Stimulated activated CD4-positive, alpha-beta T cell treated with anti-CD3 and anti-CD28 coated beads, TNF-alpha, amount 100 ng/mL, for 24 hours (primary cell): Measurements from ENCODE around the gene SEPSECS.

Experiments
- DNase-seq, 3 experiments: peaks; one replicate each; pipeline ENCODE4 v3.0.0-alpha.2; 2020; ENCODE audit warnings: low read depth in 3 of 3

Gene SEPSECS

GRCh38 chr4:25159837-25160713 lies at the start of gene SEPSECS:
TSS of gene SEPSECS (minus strand) at chr4:25160449. CDS start at chr4:25160369, 80 bp downstream.
- DNase-seq, result peak; percentile 86 to 94 (median 92)

- DNase-seq, result no peak
Observed at GRCh38 chr4:25209702-25210101, 49.5 kb upstream of the SEPSECS start.

GRCh38 chr4:25207997-25208396 lies 47.7 kb upstream of the SEPSECS start:
- DNase-seq, result no peak

DNA sequence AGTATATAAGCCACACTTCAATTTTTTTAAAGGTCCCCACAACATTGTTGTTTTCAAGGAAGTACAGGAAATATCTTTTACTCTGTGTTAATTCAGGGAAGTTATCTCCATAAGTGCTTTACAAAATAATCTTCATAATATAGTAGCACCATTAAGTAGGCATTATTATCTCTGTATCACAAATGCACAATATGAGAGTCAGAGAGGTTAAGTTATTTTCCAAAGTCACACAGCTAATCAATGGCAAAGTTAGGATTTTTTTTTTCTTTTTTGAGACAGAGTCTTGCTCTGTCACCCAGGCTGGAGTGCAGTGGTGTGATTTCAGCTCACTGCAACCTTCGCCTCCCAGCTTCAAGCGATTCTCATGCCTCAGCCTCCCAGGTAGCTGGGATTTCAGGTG lies 38.5 kb upstream of the SEPSECS start:
- DNase-seq, result no peak

DNA sequence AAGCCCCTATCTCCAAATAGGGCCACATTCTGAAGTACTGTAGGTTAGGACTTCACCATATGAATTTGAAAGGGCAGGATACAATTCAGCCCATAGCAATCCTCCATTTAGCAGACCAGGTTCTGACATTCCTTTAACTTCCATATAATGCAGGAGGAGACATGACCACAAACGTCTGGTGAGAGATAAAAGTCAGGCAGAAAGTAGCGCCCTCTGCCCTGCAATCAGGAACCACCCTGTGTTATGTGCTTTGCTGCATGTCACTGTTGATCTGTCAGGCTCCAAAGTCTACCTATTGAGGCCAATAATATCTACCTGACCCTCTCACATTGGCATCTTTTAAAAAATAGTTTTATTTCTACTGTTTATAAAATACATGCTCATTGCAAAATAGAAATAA lies 30.2 kb upstream of the SEPSECS start:
- DNase-seq, result no peak

DNA sequence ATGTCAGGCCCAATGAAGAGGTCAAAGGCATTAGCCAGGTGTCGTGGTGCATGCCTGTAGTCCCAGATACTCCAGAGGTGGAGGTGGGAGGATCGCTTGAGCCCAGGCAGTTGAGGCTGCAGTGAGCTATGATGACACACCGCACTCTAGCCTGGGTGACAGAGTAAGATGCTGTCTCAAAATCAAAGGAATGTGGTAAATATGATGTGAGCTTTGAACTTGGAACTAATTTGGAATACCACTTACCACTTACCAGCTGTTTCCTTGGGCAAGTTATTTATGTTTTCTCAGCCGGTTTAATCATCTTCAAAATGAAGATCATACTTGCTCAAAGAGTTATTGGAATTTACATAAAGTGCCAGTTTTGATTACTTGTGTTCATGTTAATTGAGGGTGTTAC lies 23.8 kb upstream of the SEPSECS start:
- DNase-seq, result no peak

DNA sequence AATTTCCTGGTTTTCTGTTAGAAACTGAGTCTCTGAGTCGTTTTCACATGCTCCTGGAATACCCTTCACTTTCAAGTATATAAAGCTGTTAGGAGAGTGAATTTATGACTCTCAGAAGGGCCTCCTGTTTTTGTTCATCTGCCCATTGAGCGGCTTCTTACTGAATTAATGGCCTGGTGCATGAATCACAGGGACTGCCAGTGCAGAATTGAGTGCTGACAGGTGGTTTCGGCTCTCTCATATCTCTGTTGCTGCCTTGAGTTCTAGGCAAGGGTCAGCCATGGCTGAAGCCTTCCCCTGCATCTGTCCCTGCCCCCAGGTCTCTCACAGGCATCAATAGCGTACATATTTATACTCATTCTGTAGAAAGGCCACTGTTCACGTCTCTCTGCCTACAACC lies 22.7 kb upstream of the SEPSECS start:
- no peak for DNase-seq

DNA sequence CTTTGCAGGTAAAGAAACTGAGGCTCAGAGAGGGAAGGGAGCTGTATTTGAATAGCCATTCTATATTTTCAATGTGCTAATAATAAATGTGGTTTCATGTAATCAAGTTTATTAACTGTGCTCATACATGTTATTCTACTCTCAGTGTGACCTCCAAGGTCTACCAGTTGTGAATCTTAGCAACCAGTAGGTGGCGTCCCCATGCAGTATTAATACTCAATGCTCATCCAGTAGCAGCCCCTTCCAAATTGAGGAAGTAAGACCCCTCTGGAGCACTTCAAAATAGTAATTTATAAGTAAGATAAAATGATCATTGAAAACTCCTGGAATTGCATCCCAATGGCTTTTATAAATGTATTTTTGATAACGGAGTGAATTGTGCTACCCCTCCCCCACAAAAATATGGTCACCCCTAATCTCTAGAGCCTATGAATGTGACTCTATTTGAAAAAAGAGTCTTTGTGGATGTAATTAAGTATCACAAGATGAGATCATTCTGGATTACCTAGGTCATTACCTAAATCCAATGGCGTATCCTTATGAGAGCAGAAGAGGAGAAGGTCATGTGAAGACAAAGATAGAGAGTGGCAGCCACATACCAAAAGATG lies 20.4 kb upstream of the SEPSECS start:
- peak in 1 of 3 experiments; percentile 16 for DNase-seq

- no peak for DNase-seq
Observed at GRCh38 chr4:25178838-25179261, 18.6 kb upstream of the SEPSECS start.

DNA sequence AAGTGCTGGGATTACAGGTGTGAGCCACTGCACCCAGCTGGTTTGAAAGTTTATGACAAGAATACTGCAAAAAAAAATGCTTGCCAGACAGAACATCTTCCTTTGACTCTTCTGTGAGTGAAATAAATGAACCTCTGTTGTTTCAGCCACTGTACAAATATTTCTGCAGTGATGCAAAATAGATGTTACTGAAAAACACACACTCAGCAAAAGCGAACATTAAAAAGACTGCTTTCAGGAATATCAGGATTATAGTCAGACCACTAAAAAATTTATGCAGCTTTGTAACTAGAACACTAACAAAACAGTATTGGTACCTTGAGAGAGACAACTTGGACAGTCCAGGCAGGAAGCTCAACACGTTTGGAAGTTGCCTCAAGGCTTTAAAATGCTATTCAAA lies 16.9 kb upstream of the SEPSECS start:
- no peak for DNase-seq

GRCh38 chr4:25174674-25175073 lies 14.4 kb upstream of the SEPSECS start:
- DNase-seq, result no peak

DNA sequence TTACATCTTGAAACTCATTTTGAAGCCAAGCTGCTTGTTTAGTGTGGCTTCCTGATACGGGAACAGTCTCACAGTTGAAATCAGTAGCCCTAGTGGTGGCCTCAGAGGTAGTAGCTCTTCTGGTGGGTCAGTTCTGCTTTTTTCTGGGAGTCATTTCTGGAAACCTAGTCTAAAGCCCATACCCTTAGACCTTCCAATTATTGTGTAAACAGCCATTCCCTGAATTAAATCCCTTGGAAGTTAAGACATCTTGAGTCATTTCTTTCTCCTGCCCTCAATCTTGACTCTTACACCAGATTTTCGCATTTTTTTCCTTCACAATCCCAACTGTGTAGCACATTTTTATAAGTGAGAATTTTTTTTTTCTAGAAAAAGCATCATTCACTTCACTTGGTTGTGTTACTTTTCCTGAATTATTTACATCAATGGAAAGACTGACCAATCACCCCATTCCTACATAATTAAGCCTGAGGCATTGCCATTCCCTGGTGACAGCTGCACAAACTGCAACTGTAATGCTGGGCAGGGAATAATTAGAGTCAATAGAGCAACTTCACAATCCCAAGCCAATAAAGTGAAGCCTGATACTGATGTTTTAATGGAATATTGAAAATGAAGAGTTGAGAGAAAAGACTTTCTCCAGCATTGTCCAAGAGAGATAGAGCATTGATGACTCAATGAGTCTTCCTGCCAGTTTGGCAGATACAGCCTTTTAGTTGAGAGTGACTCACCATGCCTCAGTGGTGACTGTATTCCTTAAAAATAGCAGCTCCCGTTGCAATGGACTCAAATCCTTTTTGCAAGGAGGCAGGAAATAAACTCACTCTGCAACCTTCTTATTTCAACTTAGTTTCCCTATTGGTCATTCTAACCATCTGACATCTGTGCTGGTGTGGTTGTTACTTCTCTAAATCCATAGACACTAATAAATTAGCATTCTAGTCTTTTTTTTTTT lies 13.0 kb upstream of the SEPSECS start:
- DNase-seq, result no peak

DNA sequence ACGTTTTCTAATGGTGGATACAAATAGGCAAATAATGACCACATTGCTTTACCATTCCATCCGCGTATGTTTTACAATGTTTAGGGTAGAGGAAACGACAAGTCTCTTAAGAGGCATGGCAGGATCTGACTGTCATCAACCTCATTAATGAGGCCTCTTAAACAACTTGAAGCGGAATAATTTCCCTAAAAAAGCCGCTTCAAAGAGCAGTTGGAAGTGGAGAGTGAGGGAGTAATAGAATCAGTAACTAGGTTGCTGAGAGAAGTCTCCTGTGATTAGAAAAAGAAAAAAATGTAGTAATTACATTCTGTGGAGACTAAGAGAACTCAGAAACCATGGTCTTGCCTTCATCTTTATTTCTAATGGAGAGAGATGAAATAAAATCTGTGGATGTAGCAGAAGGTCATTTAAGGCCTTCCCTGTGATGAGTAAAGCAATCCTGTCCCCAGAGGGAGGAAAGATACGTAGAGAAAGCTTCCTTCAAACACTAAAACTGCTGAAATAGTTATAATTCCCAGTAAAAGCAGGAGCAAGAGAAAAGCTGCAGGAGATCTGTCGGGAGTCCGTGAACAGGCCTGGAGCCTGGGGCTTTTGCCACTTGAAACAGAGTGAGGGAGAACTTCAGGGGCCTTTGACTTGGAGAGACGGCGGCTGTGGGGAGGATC lies 11.1 kb upstream of the SEPSECS start:
- DNase-seq, result no peak

DNA sequence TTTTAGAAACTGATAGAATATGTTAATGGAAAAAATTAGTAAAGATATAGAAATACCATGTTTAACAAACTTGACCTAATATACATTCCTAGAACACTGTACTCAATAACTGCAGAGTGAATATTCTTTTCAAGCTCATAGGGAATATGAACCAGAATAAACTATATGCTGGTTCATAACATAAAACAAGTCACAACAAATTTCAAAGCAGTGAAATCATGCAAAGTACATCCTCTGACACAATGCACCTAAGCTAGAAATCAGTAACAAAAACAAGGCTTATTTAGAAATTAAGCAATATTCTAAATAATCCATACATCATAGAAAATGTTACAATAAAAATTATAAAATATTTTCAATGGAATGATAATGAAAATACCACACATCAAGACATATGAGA lies 9.2 kb upstream of the SEPSECS start:
- no peak for DNase-seq

- no peak for DNase-seq
Observed at GRCh38 chr4:25165916-25166315, 5.7 kb upstream of the SEPSECS start.

DNA sequence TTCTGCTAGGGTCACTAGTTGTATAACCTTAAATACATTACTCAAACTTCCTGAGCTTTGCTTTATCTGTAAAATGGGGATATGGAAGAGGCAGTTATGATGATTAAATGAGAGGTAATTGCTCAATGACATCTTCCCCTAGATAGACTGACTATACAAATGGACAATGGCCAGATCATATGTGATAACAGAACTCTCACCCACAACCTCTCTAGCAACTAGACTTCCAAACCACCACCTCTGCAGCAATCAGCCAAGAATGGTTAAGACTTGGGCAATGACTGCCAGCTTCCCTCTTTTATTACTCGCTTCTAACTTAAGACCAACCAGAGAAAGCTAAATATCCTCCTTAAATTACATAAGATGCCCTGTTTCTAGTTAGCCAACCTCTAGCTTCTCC lies 2.9 kb upstream of the SEPSECS start:
- DNase-seq, result no peak

DNA sequence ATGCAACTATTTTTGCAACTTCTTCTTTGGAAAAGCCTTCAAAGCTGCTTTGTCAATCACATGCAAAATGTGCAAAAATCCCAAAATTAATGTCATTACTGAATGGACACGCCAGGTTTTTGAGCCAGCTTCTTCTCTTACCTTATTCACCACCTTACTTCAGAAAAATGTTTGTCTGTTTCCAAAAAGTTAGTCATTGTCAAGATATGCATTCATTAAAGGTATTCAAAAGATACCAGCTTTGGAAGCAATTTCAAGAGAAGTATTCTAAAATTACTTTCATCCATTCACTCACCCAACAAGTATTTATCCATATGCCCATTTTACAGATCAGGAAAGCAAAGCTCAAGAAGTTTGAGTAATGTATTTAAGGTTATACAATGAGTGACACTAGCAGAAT lies 2.3 kb upstream of the SEPSECS start:
- DNase-seq, result no peak

DNA sequence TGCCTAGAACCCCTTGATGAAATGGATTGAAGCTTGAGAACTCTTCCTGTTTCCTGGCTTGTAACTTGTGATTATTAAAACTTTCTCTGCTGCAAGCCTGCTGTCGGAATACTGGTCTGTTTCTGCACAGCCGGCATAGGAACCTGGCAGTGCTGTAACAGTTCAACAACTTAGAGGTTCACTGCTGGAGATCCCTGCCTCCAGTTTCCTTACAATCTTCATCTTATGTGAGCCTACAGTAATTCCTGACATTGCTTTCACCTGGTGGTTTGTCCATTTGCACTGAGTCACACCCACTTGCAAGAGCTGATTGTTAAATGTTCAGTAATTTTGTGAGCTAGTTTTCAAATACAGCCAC lies 1.3 kb upstream of the SEPSECS start:
- DNase-seq, result no peak

DNA sequence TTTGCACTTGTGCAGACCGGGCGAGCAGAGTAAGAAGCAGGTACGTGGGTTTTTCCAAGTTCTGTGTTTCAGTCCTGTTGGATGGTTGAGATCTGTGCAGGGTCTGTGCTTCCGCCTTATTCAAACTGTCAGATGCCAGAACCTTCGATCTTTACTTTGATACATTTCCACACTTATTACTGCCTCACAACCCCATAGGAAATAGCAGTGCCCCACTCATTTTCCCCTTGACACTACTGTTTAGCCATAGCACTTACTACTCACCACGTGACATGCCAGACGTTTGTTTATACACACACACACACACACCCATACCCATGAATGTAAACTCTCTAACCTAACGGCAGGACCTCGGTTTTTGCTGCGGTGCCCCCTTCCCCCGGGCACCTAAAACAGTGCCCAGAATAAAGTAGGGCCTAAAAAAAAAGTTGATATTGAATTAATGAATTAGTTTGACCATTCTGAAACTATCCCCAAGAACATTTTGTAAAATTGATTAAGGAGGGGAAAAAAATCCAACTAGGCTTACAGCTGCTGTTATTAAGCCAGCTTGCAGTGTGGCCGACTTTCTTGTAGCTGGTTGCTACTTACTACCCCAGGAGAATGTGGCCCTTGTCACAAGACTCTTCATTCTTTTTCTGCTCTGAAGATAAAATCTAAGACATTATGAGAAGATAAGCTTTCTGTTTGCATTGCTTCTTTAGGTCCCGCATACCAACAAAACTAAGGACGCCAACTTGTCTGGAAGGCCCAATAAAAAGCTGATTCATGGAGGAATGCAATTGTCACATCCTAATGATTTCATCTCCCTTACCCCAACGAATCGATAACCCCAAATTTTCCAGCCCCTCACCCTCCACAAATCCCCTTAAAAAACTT lies 704 bp upstream of the SEPSECS start:
- no peak for DNase-seq

DNA sequence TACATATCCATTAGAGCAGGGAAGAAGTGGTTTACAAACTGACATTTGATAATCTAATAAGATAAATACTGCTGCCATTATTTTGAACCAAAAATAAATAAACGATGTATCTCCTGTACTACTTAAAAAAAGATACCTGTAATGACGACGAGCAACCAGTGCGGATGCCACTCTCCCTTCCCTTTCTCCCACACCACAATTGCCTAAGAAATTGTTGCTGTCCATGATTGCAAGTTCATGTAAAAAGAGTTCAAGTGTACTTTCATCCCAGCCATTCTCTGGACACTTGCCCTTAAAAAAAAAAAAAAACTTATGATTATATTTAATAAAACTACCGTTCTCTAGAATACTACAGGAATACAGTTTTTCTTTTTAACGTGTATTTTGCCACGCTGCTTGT lies 1.4 kb downstream of the SEPSECS start:
- DNase-seq, result no peak

DNA sequence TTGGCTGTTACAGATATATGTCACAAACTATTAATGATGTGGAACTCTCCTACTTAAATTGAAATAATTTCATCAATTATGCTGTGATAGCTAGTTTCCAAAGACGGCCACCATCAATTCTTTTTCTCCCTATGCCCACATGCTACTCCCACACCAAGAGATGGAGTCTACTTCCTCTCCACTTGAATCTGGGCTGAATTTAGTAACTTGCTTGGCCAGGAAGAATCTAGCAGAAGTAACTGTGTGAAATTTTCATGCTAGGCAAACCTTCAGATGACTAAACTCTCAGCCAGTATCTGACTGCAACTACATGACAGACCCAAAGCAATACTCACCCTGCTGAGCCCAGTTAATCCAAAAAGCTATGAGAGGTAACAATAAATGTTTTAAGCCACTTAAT lies 3.2 kb downstream of the SEPSECS start:
- DNase-seq, result no peak
